Aorta (tissue), 5 donors: ENCODE measurements around the gene TICRR. TPM values are rescaled to one million over a fixed set of nuclear protein-coding genes. Genes with fewer than 3 reads are reported as not detected.

Experiments used
- ATAC-seq: fragments of 200-7000 bp; cut with Tn5 transposase; one replicate; pipeline ENCODE4 v1.9.1; 2022; ENCODE audit warnings: moderate library complexity; ENCODE audit not compliant: low FRiP score
- DNase-seq, 2 donors: peaks; one replicate each; pipeline ENCODE4 v3.0.0-alpha.2; 2020
- H3K27ac ChIP-seq, 2 donors: one replicate each; pipeline ENCODE4 v1.5.1; 2013; ENCODE audit warnings: low read length in 2 of 2, mild to moderate bottlenecking in 2 of 2, moderate library complexity in 2 of 2, control low read depth in 1 of 2, inconsistent platforms in 1 of 2, low read depth in 1 of 2
- H3K27me3 ChIP-seq, 2 donors: one replicate each; pipeline ENCODE4 v1.6.1; 2013; ENCODE audit warnings: control low read depth in 1 of 2, low read length in 1 of 2, mild to moderate bottlenecking in 1 of 2, moderate library complexity in 1 of 2; ENCODE audit not compliant: insufficient read depth in 2 of 2, control insufficient read depth in 1 of 2
- H3K36me3 ChIP-seq, 2 donors: one replicate each; pipeline ENCODE4 v1.6.1; 2013; ENCODE audit warnings: control low read depth in 1 of 2, low read length in 1 of 2, mild to moderate bottlenecking in 1 of 2; ENCODE audit not compliant: insufficient read depth in 2 of 2, control insufficient read depth in 1 of 2
- H3K4me1 ChIP-seq, 2 donors: one replicate each; pipeline ENCODE4 v1.6.1; 2013; ENCODE audit warnings: low read length in 2 of 2, control low read depth in 1 of 2, mild to moderate bottlenecking in 1 of 2, moderate library complexity in 1 of 2; ENCODE audit not compliant: insufficient read depth in 2 of 2, control insufficient read depth in 1 of 2
- H3K4me3 ChIP-seq, 2 donors: one replicate each; pipeline ENCODE4 v1.5.1; 2013; ENCODE audit warnings: low read length in 2 of 2, control low read depth in 1 of 2, mild to moderate bottlenecking in 1 of 2
- H3K9me3 ChIP-seq: one replicate; pipeline ENCODE4 v1.6.1; 2013; ENCODE audit warnings: mild to moderate bottlenecking, low read length; ENCODE audit not compliant: control insufficient read depth
- WGBS, 2 donors: extraction: QIAGEN DNeasy Blood & Tissue Kit; methylation state at CpG; one replicate each; pipeline ENCODE4 v1.1.7; 2013; 5-methylcytosine and 5-hydroxymethylcytosine counted together
- intact Hi-C, 2 donors: fragments of 100-400 bp; cut with DNase I; formaldehyde crosslinking; loops; one replicate each; pipeline versions ENCODE4 v1.14.2 to v1.15.0; 2022
- polyA plus RNA-seq, 2 donors: library from polyadenylated mRNA; stranded (reverse); fragments of 200-250 nt; gene quantifications; one replicate each; pipeline ENCODE4 v1.2.3, GENCODE V29; 2013
- total RNA-seq, 2 donors: library from RNA; stranded (reverse); fragmentation: NEBNext Ultra II Directional; extraction: Animal tissue kit (Norgen Biotek cat#: 25700); gene quantifications; one replicate each; pipeline ENCODE4 v1.2.1, GENCODE V29; 2021
- donor health status: healthy with polysubstance abuse.
- donor health status: Bipolar disorder and iron deficiency.
- donor health status: DM: no; HTN: no; CAD: no.
- donor health status: DM: no; HTN: no; CAD: no.
- donor health status: DM: yes; HTN: yes; CAD: no.

TICRR gene
- total and polyA plus RNA-seq, 4 donors, result 0.03 to 0.60 (median 0.16) TPM; not detected in 1

- 83 to 85% methylated on average over 5 of the region's 5 CpGs for WGBS, 2 donors
- intact Hi-C loops, result loop anchor here in 1 of 2 donors (10.0 kb wide), 1 partner anchor 234 kb away; no protein-coding TSS in a partner anchor
These were observed 65.8 kb downstream of the TICRR start for GRCh38 chr15:89641053-89641452.

GRCh38 chr15:89642106-89642505 lies 66.8 kb downstream of the TICRR start:
- H3K9me3 ChIP-seq, result no peaks in the 10 kb centered on the region
- H3K4me1 ChIP-seq, result no peaks in the 10 kb centered on the region
- no peak overlapping the region for H3K4me3 ChIP-seq
- no peak for ATAC-seq
- peaks cover 0 to 2% of the 10 kb centered on the region in 2 donors for H3K36me3 ChIP-seq
- intact Hi-C loops, result loop anchor here in 1 of 2 donors (10.0 kb wide), 1 partner anchor 233 kb away; no protein-coding TSS in a partner anchor
- no peak for DNase-seq
- no peak overlapping the region for H3K27ac ChIP-seq
- WGBS, 2 donors, result 94 to 96% methylated on average over 16 of the region's 16 CpGs
- no peaks in the 10 kb centered on the region for H3K27me3 ChIP-seq

More at GRCh38 chr15:89641053-89641452, 65.8 kb downstream of the TICRR start:
- Histone ChIP-seq H3K27me3 (no peaks in the 10 kb centered on the region), H3K4me3 (no peak overlapping the region), H3K4me1 (no peaks in the 10 kb centered on the region), H3K36me3 (peaks cover 0 to 2% of the 10 kb centered on the region in 2 donors), H3K27ac (peak overlapping the region in 1 of 2 donors; percentile 26), H3K9me3 (no peaks in the 10 kb centered on the region)
- DNase-seq, result no peak
- no peak for ATAC-seq

- no peak for DNase-seq
These were observed 70.4 kb downstream of the TICRR start for GRCh38 chr15:89645680-89646079.

DNA sequence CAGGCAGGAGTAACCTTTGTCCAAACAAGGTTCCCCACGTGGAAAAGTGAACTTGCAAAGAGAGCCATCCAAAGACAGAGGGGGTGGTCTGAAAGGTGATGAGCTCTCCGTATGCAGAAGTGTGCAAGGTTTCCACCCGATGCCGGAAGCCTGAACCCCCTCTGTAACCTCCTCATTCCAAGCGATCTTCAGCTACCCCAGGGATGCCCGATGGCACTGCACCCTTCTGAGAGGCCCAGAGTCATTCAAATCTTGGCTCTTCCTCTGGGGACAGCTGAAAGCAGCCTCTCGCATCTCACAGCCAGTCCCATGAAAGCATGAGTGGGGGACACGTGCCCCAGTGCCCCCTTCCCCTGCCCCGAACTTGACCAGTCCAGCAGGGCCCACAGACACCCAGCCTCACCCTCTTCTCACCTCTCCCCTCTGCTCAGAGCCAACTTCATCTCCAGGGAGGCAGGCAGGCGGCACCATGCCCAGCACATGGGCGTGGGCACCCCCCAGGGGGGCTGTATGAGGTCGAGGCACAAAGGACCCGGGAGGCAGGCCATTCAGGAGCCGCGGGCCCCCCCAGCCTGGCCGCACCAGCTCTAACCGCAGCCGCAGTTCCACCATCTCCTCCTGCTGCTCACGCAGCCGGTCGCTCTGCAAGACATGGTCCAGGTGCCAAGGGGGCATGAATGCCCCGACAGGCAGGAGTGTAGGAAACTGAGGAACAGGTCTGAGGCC lies 71.3 kb downstream of the TICRR start:
- intact Hi-C loops, result loop anchor here (5.0 to 10.0 kb wide), 4 partner anchors 36 to 228 kb away; partner anchors contain the start of genes MESP1 (in 2 of the 2), PEX11A (in 1 of the 2) and WDR93 (in 1 of the 2)
- Histone ChIP-seq H3K36me3 (no peaks in the 10 kb centered on the region), H3K27me3 (no peaks in the 10 kb centered on the region), H3K27ac (no peak overlapping the region), H3K9me3 (no peaks in the 10 kb centered on the region), H3K4me1 (no peaks in the 10 kb centered on the region), H3K4me3 (no peak overlapping the region)
- DNase-seq (no peak), ATAC-seq (no peak)
- WGBS, 2 donors, result 81 to 83% methylated on average over 21 to 22 of the region's 22 CpGs

More at GRCh38 chr15:89645680-89646079, 70.4 kb downstream of the TICRR start:
- no peaks in the 10 kb centered on the region for H3K9me3 ChIP-seq
- no peaks in the 10 kb centered on the region for H3K4me1 ChIP-seq
- H3K36me3 ChIP-seq, result peaks cover 0 to 2% of the 10 kb centered on the region in 2 donors
- no peak for ATAC-seq
- WGBS, 2 donors, result 94 to 96% methylated on average over 8 of the region's 8 CpGs
- H3K27me3 ChIP-seq, result no peaks in the 10 kb centered on the region
- intact Hi-C loops, result loop anchor here (5.0 to 10.0 kb wide), 4 partner anchors 37 to 229 kb away; partner anchors contain the start of genes MESP1 (in 2 of the 2), PEX11A (in 1 of the 2) and WDR93 (in 1 of the 2)
- no peak overlapping the region for H3K27ac ChIP-seq
- H3K4me3 ChIP-seq, result no peak overlapping the region

GRCh38 chr15:89647191-89647851 lies 72.1 kb downstream of the TICRR start:
- Histone ChIP-seq H3K4me3 (no peak overlapping the region), H3K4me1 (no peaks in the 10 kb centered on the region), H3K27ac (no peak overlapping the region), H3K27me3 (no peaks in the 10 kb centered on the region), H3K36me3 (no peaks in the 10 kb centered on the region), H3K9me3 (no peaks in the 10 kb centered on the region)
- intact Hi-C loops, result loop anchor here (5.0 to 10.0 kb wide), 4 partner anchors 35 to 227 kb away; partner anchors contain the start of genes MESP1 (in 2 of the 2), PEX11A (in 1 of the 2) and WDR93 (in 1 of the 2)
- peak; percentile 81 to 94 for DNase-seq
- ATAC-seq, result peak; percentile 86
- 47 to 49% methylated on average over 25 of the region's 25 CpGs for WGBS, 2 donors

DNA sequence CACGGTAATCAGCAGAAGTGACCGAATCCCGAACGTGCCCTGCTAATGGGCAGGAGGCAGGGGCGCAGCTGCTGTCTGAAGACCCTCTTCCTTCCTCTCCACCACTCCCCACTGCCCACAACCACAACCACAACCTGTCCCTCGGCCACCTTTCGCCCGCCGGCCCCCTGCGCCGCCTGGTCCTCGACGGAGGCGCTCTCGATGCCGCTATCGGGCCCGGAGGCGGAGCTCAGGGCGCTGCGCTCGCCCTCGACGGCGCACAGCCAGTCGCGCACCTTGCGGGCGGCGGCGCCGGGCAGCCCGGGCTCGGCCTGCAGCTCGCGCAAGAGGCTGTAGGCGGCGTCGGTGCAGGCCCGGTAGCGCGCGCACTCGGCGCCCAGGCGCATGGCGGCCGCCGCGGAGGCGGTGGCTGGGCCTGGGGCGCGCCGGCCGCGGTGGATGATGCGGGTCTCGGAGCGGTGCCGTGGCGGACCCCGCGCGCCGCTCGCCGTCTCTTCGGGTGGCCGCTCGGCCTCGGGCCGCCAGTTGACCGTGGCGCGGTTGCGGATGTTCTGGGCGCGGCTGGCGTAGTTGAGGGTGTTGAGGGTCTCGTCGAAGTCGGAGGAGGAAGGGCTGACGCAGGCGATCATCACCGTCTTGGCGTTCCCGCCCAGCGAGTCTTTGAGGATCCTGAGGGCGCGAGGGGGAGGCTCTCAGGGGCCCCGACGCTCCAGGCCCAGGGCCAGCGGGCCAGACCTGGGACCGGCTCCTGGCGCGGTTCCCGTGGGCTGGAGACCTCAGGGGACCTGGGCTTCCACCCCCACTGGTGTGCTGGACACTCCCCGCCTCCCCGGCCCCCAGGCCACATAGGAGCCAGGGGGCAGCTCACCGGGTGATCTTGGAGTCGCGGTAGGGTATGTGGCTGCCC lies 73.1 kb downstream of the TICRR start:
- no peak for ATAC-seq
- Histone ChIP-seq H3K36me3 (no peaks in the 10 kb centered on the region), H3K9me3 (no peaks in the 10 kb centered on the region), H3K4me3 (no peak overlapping the region), H3K27me3 (no peaks in the 10 kb centered on the region), H3K4me1 (no peaks in the 10 kb centered on the region), H3K27ac (no peak overlapping the region)
- 82 to 85% methylated on average over 86 to 102 of the region's 102 CpGs for WGBS, 2 donors
- peak in 1 of 2 donors; percentile 62 for DNase-seq
- intact Hi-C loops, result loop anchor here (5.0 to 10.0 kb wide), 4 partner anchors 34 to 226 kb away; partner anchors contain the start of genes MESP1 (in 2 of the 2), PEX11A (in 1 of the 2) and WDR93 (in 1 of the 2)

GRCh38 chr15:89649013-89649625 lies 73.8 kb downstream of the TICRR start:
- intact Hi-C loops, result loop anchor here (5.0 to 10.0 kb wide), 4 partner anchors 33 to 226 kb away; partner anchors contain the start of genes MESP1 (in 2 of the 2), PEX11A (in 1 of the 2) and WDR93 (in 1 of the 2)

More at GRCh38 chr15:89649013-89649625, 73.8 kb downstream of the TICRR start:
- no peak for ATAC-seq
- Histone ChIP-seq H3K27me3 (no peaks in the 10 kb centered on the region), H3K4me1 (no peaks in the 10 kb centered on the region), H3K27ac (no peak overlapping the region), H3K36me3 (no peaks in the 10 kb centered on the region), H3K9me3 (no peaks in the 10 kb centered on the region), H3K4me3 (no peak overlapping the region)
- WGBS, 2 donors, result 96% methylated on average over 37 of the region's 37 CpGs
- peak in 1 of 2 donors; percentile 75 for DNase-seq
